NT2/D1 (cell line): ENCODE measurements around the gene ADCY7.
"Not testable (repeated sequence)": the region's sequence is repeated elsewhere in the genome, so short reads cannot be mapped to it uniquely, and the experiment has no call there.

ENCODE experiments used
- DNase-seq: peaks from one replicate; pipeline ENCODE4 v3.0.0-alpha.2; 2011; ENCODE audit warnings: low read depth, low spot score
- H3K27me3 ChIP-seq: 2 replicates; pipeline ENCODE4 v1.6.0; 2011; ENCODE audit warnings: mild to moderate bottlenecking; ENCODE audit not compliant: insufficient read length, insufficient read depth
- H3K36me3 ChIP-seq: 2 replicates; pipeline ENCODE4 v1.6.1; 2011; ENCODE audit warnings: mild to moderate bottlenecking, low read length, mixed read lengths; ENCODE audit not compliant: insufficient read depth, insufficient read length
- H3K4me1 ChIP-seq: 2 replicates; pipeline ENCODE4 v1.5.1; 2011; ENCODE audit not compliant: insufficient read depth, insufficient read length
- H3K4me3 ChIP-seq: 2 replicates; pipeline ENCODE4 v1.5.1; 2011; ENCODE audit warnings: low read depth; ENCODE audit not compliant: insufficient read length
- H3K9ac ChIP-seq: 2 replicates; pipeline ENCODE4 v1.6.0; 2011; ENCODE audit warnings: low read depth; ENCODE audit not compliant: insufficient read length
- H3K9me3 ChIP-seq: 2 replicates; pipeline ENCODE4 v1.5.1; 2011; ENCODE audit warnings: mild to moderate bottlenecking, low read length; ENCODE audit not compliant: insufficient read depth
- SUZ12 ChIP-seq: IDR thresholded peaks from 2 replicates; pipeline ENCODE4 v1.6.1; 2011; ENCODE audit not compliant: insufficient read length, insufficient read depth; ENCODE audit errors: extremely low read depth
- YY1 ChIP-seq: IDR thresholded peaks from 2 replicates; pipeline ENCODE4 v1.6.1; 2011; ENCODE audit not compliant: insufficient read length, insufficient read depth
- ZNF274 ChIP-seq: IDR thresholded peaks from 2 replicates; pipeline ENCODE4 v1.6.1; 2011; ENCODE audit warnings: mild to moderate bottlenecking, low read depth, low read length

ADCY7 gene

DNA sequence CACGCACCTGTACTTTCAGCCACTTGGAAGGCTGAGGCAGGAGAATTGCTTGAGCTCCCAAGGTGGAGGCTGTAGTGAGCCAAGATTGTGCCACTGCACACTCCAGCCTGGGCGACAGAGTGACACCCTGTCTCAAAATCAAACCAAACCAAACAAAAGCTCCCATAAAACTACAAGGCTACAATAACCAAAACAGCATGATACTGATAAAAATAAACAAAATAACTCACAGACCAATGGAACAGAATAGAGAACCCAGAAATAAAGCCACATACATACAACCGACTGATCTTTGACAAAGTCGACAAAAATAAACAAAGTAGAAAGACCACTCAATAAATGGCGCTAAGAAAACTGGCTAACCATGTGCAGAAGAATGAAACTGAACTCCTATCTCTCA lies 65.2 kb downstream of the ADCY7 start:
- no peaks in the 10 kb centered on the region for H3K27me3 ChIP-seq
- H3K9me3 ChIP-seq = no peaks in the 10 kb centered on the region
- no peaks in the 10 kb centered on the region for H3K4me1 ChIP-seq
- no peak for DNase-seq
- peaks cover 52% of the 10 kb centered on the region for H3K36me3 ChIP-seq
- TF ChIP-seq YY1 (no peak), SUZ12 (no peak), ZNF274 (no peak)
- no peak overlapping the region for H3K9ac ChIP-seq
- no peak overlapping the region for H3K4me3 ChIP-seq

DNA sequence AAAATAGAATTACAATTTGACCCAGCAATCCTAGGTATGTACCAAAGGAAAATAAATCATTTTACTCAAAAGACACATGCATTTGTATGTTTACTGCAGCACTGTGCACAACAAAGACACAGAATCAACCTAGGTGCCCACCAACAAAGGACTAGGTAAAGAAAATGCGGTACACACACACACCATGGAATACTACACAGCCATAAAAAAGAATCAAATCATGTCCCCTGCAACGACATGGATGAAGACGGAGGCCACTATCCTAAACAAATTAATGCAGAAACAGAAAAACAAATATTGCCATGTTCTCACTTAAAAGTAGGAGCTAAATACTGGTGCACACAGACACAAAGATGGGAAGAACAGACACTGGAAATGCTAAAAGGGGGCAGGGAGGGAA lies 66.2 kb downstream of the ADCY7 start:
- H3K4me1 ChIP-seq = no peaks in the 10 kb centered on the region
- H3K4me3 ChIP-seq = no peak overlapping the region
- no peaks in the 10 kb centered on the region for H3K27me3 ChIP-seq
- H3K9ac ChIP-seq = no peak overlapping the region
- no peak for TF ChIP-seq YY1
- no peak for TF ChIP-seq SUZ12
- TF ChIP-seq ZNF274 = no peak
- DNase-seq = no peak
- H3K9me3 ChIP-seq = no peaks in the 10 kb centered on the region
- H3K36me3 ChIP-seq = peaks cover 46% of the 10 kb centered on the region

DNA sequence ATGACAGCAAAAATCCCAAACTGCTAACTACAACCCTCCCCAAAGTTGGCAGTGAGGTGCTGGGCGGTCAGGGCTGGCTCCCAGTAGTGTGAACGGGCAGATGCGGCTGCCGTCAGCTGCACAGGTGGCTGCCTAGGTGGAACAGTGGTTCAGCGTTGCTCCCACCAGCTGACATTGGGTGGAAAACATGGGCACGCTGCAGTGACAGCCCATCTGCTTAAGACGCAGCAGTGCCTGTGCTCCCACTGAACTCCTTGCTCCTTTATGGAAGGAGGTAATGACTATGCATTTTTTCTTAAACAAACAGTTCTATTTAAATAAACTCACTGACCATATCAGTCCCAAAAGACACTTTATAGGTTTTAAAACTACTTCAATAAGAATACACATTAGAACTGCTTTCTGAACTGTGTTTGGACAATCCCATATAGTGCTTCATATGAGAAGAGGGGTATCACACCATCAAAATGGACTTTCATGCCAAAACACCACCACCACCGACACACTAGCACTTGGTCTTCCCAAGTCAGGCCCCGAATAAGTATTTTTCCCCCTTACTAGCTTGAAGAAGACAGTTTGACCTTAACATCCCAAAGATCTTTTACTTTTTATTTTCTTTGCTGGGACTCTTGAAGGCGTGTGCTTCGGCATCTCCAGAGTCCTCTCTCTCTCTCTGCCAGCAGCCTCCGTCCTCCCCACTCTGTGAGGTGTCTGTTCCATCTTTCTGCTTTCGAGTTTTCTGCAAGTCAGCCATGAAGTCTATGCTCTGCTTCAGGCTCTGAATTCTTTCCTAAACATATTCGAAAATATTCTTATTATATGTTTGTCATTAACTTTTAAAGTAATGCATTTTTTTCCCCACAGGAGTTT lies 68.0 kb downstream of the ADCY7 start:
- DNase-seq = no peak
- H3K27me3 ChIP-seq = no peaks in the 10 kb centered on the region
- peaks cover 50% of the 10 kb centered on the region for H3K36me3 ChIP-seq
- TF ChIP-seq ZNF274 = no peak
- no peak for TF ChIP-seq YY1
- no peak for TF ChIP-seq SUZ12
- no peak overlapping the region for H3K9ac ChIP-seq
- H3K9me3 ChIP-seq = no peaks in the 10 kb centered on the region
- H3K4me1 ChIP-seq = no peaks in the 10 kb centered on the region
- no peak overlapping the region for H3K4me3 ChIP-seq

DNA sequence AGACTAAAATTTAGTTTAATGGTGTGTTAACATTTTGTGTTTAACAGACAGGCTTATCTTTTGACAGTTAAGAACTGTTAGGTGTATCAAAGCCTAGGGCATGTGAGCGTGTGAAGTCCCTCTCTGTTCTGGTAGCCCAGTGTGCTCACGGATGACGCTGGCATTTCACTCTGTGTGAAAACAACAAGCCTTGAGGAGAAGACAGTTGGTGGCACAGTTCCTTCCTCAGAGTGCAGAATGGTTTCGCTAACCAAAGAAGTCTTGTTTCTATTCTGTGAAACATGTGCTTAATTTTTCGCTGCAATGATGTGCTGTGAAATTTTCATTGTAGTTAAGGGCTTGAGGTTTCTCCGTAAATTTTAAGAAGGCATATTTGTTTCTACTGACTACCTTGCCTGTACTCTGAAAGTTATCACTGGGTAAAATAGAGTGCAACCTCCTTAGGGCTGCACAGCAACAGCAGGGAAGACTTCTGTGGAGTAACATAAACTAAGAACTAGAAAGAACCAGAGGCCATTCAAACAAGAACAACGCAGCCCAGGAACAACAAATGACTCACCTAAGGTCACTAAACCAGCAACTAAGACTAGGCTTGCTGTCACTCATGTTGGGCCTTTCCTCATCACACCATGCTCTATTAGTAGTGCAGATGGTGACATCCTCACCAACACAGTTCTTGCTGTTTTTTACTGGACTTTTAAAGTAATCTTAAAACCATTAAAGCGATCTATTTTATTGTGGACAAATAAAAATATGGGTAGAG lies 69.0 kb downstream of the ADCY7 start:
- no peak overlapping the region for H3K9ac ChIP-seq
- TF ChIP-seq ZNF274 (no peak), SUZ12 (no peak)
- H3K4me3 ChIP-seq = no peak overlapping the region
- no peaks in the 10 kb centered on the region for H3K4me1 ChIP-seq
- no peaks in the 10 kb centered on the region for H3K9me3 ChIP-seq
- DNase-seq = no peak
- H3K36me3 ChIP-seq = peaks cover 58% of the 10 kb centered on the region
- H3K27me3 ChIP-seq = no peaks in the 10 kb centered on the region

DNA sequence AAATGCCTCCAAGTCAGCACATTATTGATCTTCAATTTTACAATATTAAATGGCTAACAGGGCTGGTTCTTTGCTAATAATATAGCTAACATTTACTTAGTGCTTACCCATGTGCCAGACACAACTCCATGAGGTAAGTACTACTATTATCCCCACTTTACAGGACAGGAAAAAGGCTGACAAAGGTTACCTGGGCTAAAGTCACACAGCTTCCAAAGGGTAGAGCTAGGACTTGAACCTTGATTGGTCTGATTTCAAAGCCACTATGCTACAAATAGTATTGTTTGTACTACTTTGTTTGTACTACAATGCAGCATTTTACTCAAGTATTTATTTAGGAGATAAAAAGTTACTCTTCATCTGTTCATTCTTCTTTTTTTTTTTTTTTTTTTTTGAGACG lies 70.5 kb downstream of the ADCY7 start:
- H3K27me3 ChIP-seq = no peaks in the 10 kb centered on the region
- no peak overlapping the region for H3K9ac ChIP-seq
- H3K4me3 ChIP-seq = no peak overlapping the region
- no peaks in the 10 kb centered on the region for H3K9me3 ChIP-seq
- no peak for DNase-seq
- H3K36me3 ChIP-seq = peaks cover 71% of the 10 kb centered on the region
- no peak for TF ChIP-seq SUZ12
- TF ChIP-seq YY1 = no peak
- TF ChIP-seq ZNF274 = no peak
- H3K4me1 ChIP-seq = no peaks in the 10 kb centered on the region

DNA sequence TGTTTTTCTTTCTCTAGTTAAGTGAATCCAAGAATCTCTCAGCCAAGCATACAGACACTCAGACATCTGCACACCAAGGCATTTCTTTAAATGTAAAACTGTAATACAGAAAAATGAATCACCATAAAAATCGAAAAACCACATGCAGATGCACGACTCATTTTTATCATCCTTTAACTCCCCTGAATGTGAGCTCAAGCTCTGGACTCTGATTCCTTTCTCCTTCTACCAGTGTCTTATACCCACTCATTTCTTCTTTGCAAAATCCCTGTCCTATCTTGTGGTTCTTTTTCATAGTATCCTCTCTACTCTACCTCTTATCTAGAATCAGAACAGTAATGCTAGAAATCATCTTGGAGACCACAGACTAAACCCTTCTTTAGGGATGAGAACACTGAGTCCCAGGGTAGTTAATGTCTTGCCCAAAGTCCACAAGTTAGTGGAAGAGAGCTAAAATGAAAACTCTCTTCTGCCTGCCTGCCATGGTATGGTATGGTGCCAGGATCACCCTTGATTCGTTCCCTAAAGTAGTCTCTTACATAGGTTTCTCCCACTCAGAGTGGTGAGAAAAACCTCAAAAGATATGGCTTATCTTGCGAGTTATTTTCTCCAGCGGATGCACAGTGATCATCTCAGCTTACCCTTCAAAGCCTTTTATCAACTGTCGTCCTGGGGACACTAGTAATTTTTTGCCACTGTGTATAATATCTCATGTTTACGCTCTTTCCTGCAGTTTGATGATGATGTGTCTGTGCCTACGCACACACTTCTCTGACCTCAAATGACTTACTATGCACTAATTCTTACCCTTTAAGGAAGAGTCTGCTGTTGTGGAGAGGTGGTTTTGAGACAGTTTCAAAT lies 72.2 kb downstream of the ADCY7 start:
- Histone ChIP-seq H3K4me1 (peaks cover 2% of the 10 kb centered on the region), H3K9me3 (no peaks in the 10 kb centered on the region), H3K4me3 (no peak overlapping the region), H3K9ac (no peak overlapping the region), H3K36me3 (peaks cover 76% of the 10 kb centered on the region), H3K27me3 (no peaks in the 10 kb centered on the region)
- TF ChIP-seq YY1 (no peak), ZNF274 (no peak), SUZ12 (no peak)
- no peak for DNase-seq

DNA sequence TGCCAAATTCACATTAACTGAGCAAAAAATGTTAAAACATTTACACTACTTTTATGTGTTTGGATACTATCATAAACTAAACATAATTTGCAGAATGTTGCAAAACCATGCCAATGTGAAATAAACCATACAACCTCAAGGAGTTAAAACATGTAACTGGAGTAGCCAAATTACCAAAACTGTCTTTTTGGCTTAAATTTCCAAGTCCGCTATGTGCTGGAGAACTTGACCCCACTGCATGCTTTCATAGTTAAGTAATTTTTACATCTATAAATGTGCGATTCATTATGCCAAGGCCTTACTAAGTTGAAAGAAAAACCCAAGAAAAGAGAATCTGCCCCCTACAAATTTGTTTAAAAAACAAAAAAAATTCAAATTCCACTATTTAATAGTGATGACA lies 74.2 kb downstream of the ADCY7 start:
- Histone ChIP-seq H3K9me3 (no peaks in the 10 kb centered on the region), H3K4me3 (no peak overlapping the region), H3K9ac (no peak overlapping the region), H3K27me3 (no peaks in the 10 kb centered on the region), H3K36me3 (peaks cover 66% of the 10 kb centered on the region), H3K4me1 (peaks cover 2% of the 10 kb centered on the region)
- DNase-seq = no peak
- TF ChIP-seq SUZ12 = no peak
- TF ChIP-seq YY1 = no peak
- TF ChIP-seq ZNF274 = no peak

DNA sequence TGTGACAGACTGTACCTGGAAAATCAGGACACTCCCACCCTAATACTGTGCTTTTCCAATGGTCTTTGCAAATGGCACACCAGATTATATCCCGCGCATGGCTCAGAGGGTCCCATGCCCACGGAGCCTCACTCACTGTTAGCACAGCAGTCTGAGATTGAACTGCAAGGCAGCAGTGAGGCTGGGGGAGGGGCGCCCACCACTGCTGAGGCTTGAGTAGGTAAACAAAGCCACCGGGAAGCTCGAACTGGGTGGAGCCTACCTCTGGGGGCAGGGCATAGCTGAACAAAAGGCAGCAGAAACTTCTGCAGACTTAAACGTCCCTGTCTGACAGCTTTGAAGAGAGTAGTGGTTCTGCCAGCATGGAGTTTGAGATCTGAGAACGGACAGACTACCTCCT lies 77.2 kb downstream of the ADCY7 start:
- peaks cover 55% of the 10 kb centered on the region for H3K36me3 ChIP-seq
- DNase-seq = peak; percentile 23
- not testable (repeated sequence) for H3K4me1 ChIP-seq

DNA sequence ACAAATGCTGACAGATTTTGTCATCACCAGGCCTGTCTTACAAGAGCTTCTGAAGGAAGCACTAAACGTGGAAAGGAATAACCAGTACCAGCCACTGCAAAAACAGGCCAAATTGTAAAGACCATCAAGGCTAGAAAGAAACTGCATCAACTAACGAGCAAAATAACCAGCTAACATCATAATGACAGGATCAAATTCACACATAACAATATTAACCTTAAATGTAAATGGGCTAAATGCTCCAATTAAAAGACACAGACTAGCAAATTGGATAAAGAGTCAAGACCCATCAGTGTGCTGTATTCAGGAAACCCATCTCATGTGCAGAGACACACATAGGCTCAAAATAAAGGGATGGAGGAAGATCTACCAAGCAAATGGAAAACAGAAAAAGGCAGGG lies 78.9 kb downstream of the ADCY7 start:
- H3K36me3 ChIP-seq = peaks cover 49% of the 10 kb centered on the region
- not testable (repeated sequence) for H3K9ac ChIP-seq, DNase-seq, H3K4me1 ChIP-seq, H3K9me3 ChIP-seq, H3K27me3 ChIP-seq, H3K4me3 ChIP-seq

More for the DNA sequence above, 77.2 kb downstream of the ADCY7 start:
- not testable (repeated sequence) for H3K4me3 ChIP-seq, H3K9ac ChIP-seq, H3K27me3 ChIP-seq, H3K9me3 ChIP-seq
